A549 (cell line): ENCODE measurements around the gene TRPC6. TPM values are rescaled to one million over a fixed set of nuclear protein-coding genes. Genes with fewer than 3 reads are reported as not detected.

Experiments used
- ATAC-seq, 2 experiments: fragments of 200-7000 bp in 1 of 2; fragments of >200 bp in 1 of 2; cut with Nextera tagmentation in 1 of 2; cut with Tn5 transposase in 1 of 2; 3 replicates each; pipeline versions ENCODE4 v1.8.0 to v1.9.1; 2018 to 2020; ENCODE audit warnings: mild to moderate bottlenecking in 1 of 2, moderate library complexity in 1 of 2
- CTCF ChIA-PET: fragments of 300-600 bp; sonication (Branson Sonifier 250); formaldehyde crosslinking; extraction: SDS; loops from one replicate; lab custom pipeline; 2021; ENCODE audit warnings: antibody characterized with exemption, inconsistent platforms; lab: Yijun Ruan, JAX
- POLR2A ChIA-PET: fragments of 350-600 bp; formaldehyde crosslinking; extraction: SDS; loops from one replicate; lab custom pipeline; 2021; ENCODE audit warnings: antibody characterized with exemption, inconsistent platforms; lab: Yijun Ruan, JAX
- DNase-seq, 2 experiments: peaks; one replicate each; pipeline versions ENCODE4 v3.0.0 to v3.0.0-alpha.2; 2011 to 2016; ENCODE audit warnings: low read depth in 1 of 2, low spot score in 1 of 2
- FAIRE-seq: peaks from 2 replicates; lab custom pipeline; 2011; peaks lifted over from hg19 to GRCh38; lab: Jason Lieb, UNC
- H3K27ac ChIP-seq, 2 experiments: fragments of >200 bp; sonication (Bioruptor Twin); formaldehyde crosslinking; 3 replicates each; pipeline ENCODE4 v1.5.1; 2016 to 2017
- H3K4me1 ChIP-seq: fragments of >200 bp; sonication (Bioruptor Twin); formaldehyde crosslinking; 3 replicates; pipeline ENCODE4 v1.6.1; 2016
- H3K4me2 ChIP-seq: fragments of >200 bp; sonication (Bioruptor Twin); formaldehyde crosslinking; 3 replicates; pipeline ENCODE4 v1.6.1; 2016
- H3K4me3 ChIP-seq: fragments of >200 bp; sonication (Bioruptor Twin); formaldehyde crosslinking; 3 replicates; pipeline ENCODE4 v1.5.1; 2016
- H3K9me3 ChIP-seq: fragments of >200 bp; sonication (Bioruptor Twin); formaldehyde crosslinking; 3 replicates; pipeline ENCODE4 v1.6.1; 2016
- CBX2 ChIP-seq: fragments of 200-600 bp; sonication (generic); IDR thresholded peaks from 2 replicates; pipeline ENCODE4 v1.6.1; 2016; ENCODE audit warnings: low read depth, mild to moderate bottlenecking, borderline replicate concordance
- CHD2 ChIP-seq: fragments of 150-350 bp; IDR thresholded peaks from 2 replicates; pipeline ENCODE4 v1.6.1; 2014; ENCODE audit warnings: low read length; ENCODE audit not compliant: partially characterized antibody
- GATA3 ChIP-seq: IDR thresholded peaks from 2 replicates; pipeline ENCODE4 v1.6.1; 2012; ENCODE audit warnings: borderline replicate concordance
- HEYL ChIP-seq: fragments of 250-450 bp; sonication (Bioruptor Pico); IDR thresholded peaks from 2 replicates; pipeline ENCODE4 v1.8.0; 2021; ENCODE audit warnings: mild to moderate bottlenecking, moderate library complexity
- HOXA7 ChIP-seq: fragments of 250-450 bp; sonication (Bioruptor Pico); IDR thresholded peaks from 2 replicates; pipeline ENCODE4 v1.5.0; 2020; ENCODE audit warnings: mild to moderate bottlenecking, moderate library complexity
- HOXB13 ChIP-seq: fragments of 250-450 bp; sonication (Bioruptor Pico); IDR thresholded peaks from 2 replicates; pipeline ENCODE4 v1.5.0; 2020; ENCODE audit warnings: low read depth, mild to moderate bottlenecking, moderate library complexity
- HOXB5 ChIP-seq: fragments of 250-450 bp; sonication (Bioruptor Pico); IDR thresholded peaks from 2 replicates; pipeline ENCODE4 v1.5.0; 2020; ENCODE audit warnings: mild to moderate bottlenecking, moderate library complexity
- JUN ChIP-seq, 2 experiments: fragments of >200 bp; sonication (Bioruptor Twin); formaldehyde crosslinking; IDR thresholded peaks; 2 replicates in 1 of 2; 3 replicates in 1 of 2; pipeline ENCODE4 v1.6.1; 2016 to 2017
- KDM1A ChIP-seq: fragments of 200-600 bp; sonication (generic); IDR thresholded peaks from 2 replicates; pipeline ENCODE4 v1.6.1; 2016; ENCODE audit warnings: low read depth, mild to moderate bottlenecking
- MAFK ChIP-seq: fragments of 450-650 bp; IDR thresholded peaks from 2 replicates; pipeline ENCODE4 v1.6.1; 2014; ENCODE audit not compliant: partially characterized antibody
- MYC ChIP-seq: IDR thresholded peaks from 2 replicates; pipeline ENCODE4 v1.6.1; 2012; ENCODE audit warnings: mild to moderate bottlenecking, inconsistent platforms, low read length, improper control_type of control experiment, borderline replicate concordance
- NFE2L2 ChIP-seq: fragments of 150-350 bp; conservative IDR thresholded peaks from 2 replicates; pipeline ENCODE4 v1.6.1; 2014; ENCODE audit warnings: low read length
- NPAS2 ChIP-seq: fragments of 250-450 bp; sonication (Bioruptor Pico); IDR thresholded peaks from 2 replicates; pipeline ENCODE4 v1.8.0; 2022; ENCODE audit warnings: mild to moderate bottlenecking, moderate library complexity, borderline replicate concordance
- PHF8 ChIP-seq: fragments of 200-600 bp; sonication (generic); IDR thresholded peaks from 2 replicates; pipeline ENCODE4 v1.6.1; 2016; ENCODE audit warnings: low read depth, mild to moderate bottlenecking, antibody characterized with exemption, moderate library complexity, borderline replicate concordance
- POLR2A ChIP-seq: IDR thresholded peaks from 2 replicates; pipeline ENCODE4 v1.6.1; 2012; ENCODE audit warnings: mild to moderate bottlenecking, low read length
- POLR2AphosphoS2 ChIP-seq: conservative IDR thresholded peaks from 2 replicates; pipeline ENCODE4 v1.6.1; 2012; ENCODE audit warnings: low read length, improper control_type of control experiment, inconsistent platforms
- RAD21 ChIP-seq, 2 experiments: fragments of >200 bp in 1 of 2; sonication (Bioruptor Twin) in 1 of 2; formaldehyde crosslinking in 1 of 2; IDR thresholded peaks in 1 of 2; conservative IDR thresholded peaks in 1 of 2; 2 replicates in 1 of 2; 3 replicates in 1 of 2; pipeline ENCODE4 v1.6.1; 2012 to 2018; ENCODE audit warnings: inconsistent platforms in 1 of 2
- RCOR1 ChIP-seq: fragments of 150-350 bp; IDR thresholded peaks from 2 replicates; pipeline ENCODE4 v1.6.1; 2014; ENCODE audit warnings: antibody characterized with exemption, low read length, low read depth
- RNF2 ChIP-seq: fragments of 200-600 bp; sonication (generic); IDR thresholded peaks from 2 replicates; pipeline ENCODE4 v1.6.1; 2016; ENCODE audit warnings: low read depth, mild to moderate bottlenecking, antibody characterized with exemption, moderate library complexity, borderline replicate concordance
- TFCP2L1 ChIP-seq: fragments of 250-450 bp; sonication (Bioruptor Pico); IDR thresholded peaks from 2 replicates; pipeline ENCODE4 v1.5.0; 2021; ENCODE audit warnings: mild to moderate bottlenecking
- ZC3H11A ChIP-seq: fragments of 450-650 bp; IDR thresholded peaks from 2 replicates; pipeline ENCODE4 v1.6.1; 2014; ENCODE audit warnings: antibody characterized with exemption, mild to moderate bottlenecking
- WGBS: methylation state at CpG from one replicate; pipeline ENCODE4 v1.1.6; 2017; ENCODE audit errors: missing lambda C conversion rate; 5-methylcytosine and 5-hydroxymethylcytosine counted together
- polyA plus RNA-seq, 4 experiments: library from polyadenylated mRNA; depleted of rRNA in 3 of 4; stranded (reverse); fragments of >200 nt; fragmentation: RNase III in 1 of 4; extraction: RNeasy Plus Mini Kit Qiagen cat#74134 plus additional on column Dnase treatment in 1 of 4; gene quantifications; 2 replicates in 3 of 4; 3 replicates in 1 of 4; pipeline ENCODE4 v1.2.3, GENCODE V29; 2011 to 2017
- TF ChIP-seq, protein P1 (sequence below): fragments of >200 bp; sonication (Bioruptor Twin); formaldehyde crosslinking; IDR thresholded peaks from 3 replicates; pipeline ENCODE4 v1.5.1; 2016
- TF ChIP-seq, protein P2 (sequence below): IDR thresholded peaks from 2 replicates; pipeline ENCODE4 v1.6.1; 2012
- TF ChIP-seq, protein P3 (sequence below): fragments of >200 bp; sonication (Bioruptor Twin); formaldehyde crosslinking; IDR thresholded peaks from 3 replicates; pipeline ENCODE4 v1.6.1; 2016
- TF ChIP-seq, protein P4 (sequence below): fragments of 450-650 bp; IDR thresholded peaks from 2 replicates; pipeline ENCODE4 v1.6.1; 2014; ENCODE audit warnings: antibody characterized with exemption
- TF ChIP-seq, protein P5 (sequence below): IDR thresholded peaks from 2 replicates; pipeline ENCODE4 v1.6.1; 2012; ENCODE audit warnings: low read depth, borderline replicate concordance

TRPC6 gene
- polyA plus RNA-seq, 2 of the 4 experiments (the other 2 are of a cell fraction) = 0.70 to 1.0 TPM

DNA sequence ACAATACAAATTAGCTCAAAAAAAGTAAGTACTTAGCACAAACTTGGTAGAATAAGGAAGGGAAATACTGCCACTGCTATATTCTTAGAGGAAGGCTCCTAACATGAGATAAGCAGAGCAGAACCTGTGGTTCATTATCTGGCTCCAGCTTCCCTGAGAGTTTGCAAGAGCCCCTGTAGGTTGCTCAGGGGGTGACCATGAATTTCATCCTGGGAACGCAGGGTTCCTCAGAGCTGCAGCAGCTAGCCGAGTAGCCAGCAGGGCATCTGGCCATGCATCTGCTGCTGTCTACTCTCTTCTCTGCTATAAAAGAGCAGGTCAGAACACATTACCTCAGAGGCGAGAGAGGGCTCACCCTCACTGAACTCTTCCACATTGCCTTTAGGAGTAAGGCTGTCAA is 67.3 kb downstream of the TRPC6 start (continued):
- TF ChIP-seq, protein P1, sequence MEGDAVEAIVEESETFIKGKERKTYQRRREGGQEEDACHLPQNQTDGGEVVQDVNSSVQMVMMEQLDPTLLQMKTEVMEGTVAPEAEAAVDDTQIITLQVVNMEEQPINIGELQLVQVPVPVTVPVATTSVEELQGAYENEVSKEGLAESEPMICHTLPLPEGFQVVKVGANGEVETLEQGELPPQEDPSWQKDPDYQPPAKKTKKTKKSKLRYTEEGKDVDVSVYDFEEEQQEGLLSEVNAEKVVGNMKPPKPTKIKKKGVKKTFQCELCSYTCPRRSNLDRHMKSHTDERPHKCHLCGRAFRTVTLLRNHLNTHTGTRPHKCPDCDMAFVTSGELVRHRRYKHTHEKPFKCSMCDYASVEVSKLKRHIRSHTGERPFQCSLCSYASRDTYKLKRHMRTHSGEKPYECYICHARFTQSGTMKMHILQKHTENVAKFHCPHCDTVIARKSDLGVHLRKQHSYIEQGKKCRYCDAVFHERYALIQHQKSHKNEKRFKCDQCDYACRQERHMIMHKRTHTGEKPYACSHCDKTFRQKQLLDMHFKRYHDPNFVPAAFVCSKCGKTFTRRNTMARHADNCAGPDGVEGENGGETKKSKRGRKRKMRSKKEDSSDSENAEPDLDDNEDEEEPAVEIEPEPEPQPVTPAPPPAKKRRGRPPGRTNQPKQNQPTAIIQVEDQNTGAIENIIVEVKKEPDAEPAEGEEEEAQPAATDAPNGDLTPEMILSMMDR = no peak
- TF ChIP-seq HOXB13 (CRISPR knock-in tag) = no peak
- no peak for TF ChIP-seq RCOR1
- no peak for TF ChIP-seq RNF2
- TF ChIP-seq, all 56 proteins: peak for 0

DNA sequence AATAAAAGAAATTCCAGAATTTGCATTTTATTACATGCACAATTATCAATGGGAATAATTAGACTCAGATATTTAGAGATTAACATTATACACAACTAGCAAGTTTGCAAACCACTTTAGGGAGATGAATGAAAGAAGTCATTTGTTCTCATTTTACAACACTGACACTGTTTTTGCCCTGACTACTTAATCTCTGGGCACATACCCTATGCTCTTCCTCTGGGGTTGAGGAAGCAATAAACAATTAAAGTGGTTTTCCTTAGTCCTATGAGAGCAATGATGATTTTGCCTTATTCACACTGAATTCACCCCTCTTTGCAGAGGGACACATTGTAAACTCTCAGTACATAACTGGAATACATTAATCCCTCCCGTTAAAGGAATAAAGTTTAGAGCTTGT is 72.7 kb downstream of the TRPC6 start:
- TF ChIP-seq MYC = no peak
- TF ChIP-seq GATA3 = no peak
- TF ChIP-seq, protein P2, sequence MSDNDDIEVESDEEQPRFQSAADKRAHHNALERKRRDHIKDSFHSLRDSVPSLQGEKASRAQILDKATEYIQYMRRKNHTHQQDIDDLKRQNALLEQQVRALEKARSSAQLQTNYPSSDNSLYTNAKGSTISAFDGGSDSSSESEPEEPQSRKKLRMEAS = no peak
- no peak for TF ChIP-seq RAD21 (conservative IDR thresholded peaks at IDR 0.05 in 1 of 2, IDR thresholded peaks at IDR 0.05 in 1 of 2)
- TF ChIP-seq ZC3H11A = no peak
- TF ChIP-seq TFCP2L1 (CRISPR knock-in tag) = no peak
- CTCF ChIA-PET = interaction anchor here (0.7 kb wide), 1 partner anchor 130 kb away, joined by 3 read pairs; no protein-coding TSS in a partner anchor
- H3K27ac ChIP-seq = no peak overlapping the region
- DNase-seq (no peak), FAIRE-seq (no peak), ATAC-seq (no peak)
- no peak overlapping the region for H3K4me3 ChIP-seq
- H3K9me3 ChIP-seq = no peaks in the 10 kb centered on the region
- no peaks in the 10 kb centered on the region for H3K4me1 ChIP-seq
- WGBS = 89% methylated on average over 1 of the region's 1 CpG
- H3K4me2 ChIP-seq = no peak overlapping the region
- POLR2A ChIA-PET = no interaction called here

DNA sequence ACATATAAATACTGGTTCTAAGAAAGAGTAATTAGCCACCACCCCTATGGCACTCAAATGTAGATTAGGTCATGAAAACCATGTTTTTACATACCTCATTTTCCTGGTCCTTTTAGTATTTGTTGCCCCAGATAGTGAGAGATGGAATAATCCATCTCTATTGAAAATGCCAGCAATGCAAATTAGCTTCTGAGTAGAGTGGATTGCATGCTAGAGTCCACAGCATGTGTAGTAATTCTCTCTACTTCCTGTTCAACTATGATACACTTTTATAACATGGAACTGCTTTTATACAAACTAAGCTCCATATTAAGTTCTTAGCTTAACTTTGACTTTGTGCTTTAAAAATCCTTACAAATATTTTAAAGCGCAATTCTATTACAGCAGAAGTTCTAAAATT is 73.2 kb downstream of the TRPC6 start:
- ChIA-PET CTCF (interaction anchor here (0.7 kb wide), 1 partner anchor 130 kb away, joined by 3 read pairs; no protein-coding TSS in a partner anchor), POLR2A (no interaction called here)
- FAIRE-seq = no peak
- WGBS = 97% methylated on average over 1 of the region's 1 CpG
- H3K4me2 ChIP-seq = no peak overlapping the region
- H3K27ac ChIP-seq = no peak overlapping the region
- no peak for TF ChIP-seq HOXA7 (CRISPR knock-in tag)
- no peak for TF ChIP-seq NPAS2 (CRISPR knock-in tag)
- no peak for TF ChIP-seq CHD2
- DNase-seq = no peak
- no peak for ATAC-seq
- H3K4me1 ChIP-seq = no peaks in the 10 kb centered on the region
- H3K9me3 ChIP-seq = no peaks in the 10 kb centered on the region
- H3K4me3 ChIP-seq = no peak overlapping the region

DNA sequence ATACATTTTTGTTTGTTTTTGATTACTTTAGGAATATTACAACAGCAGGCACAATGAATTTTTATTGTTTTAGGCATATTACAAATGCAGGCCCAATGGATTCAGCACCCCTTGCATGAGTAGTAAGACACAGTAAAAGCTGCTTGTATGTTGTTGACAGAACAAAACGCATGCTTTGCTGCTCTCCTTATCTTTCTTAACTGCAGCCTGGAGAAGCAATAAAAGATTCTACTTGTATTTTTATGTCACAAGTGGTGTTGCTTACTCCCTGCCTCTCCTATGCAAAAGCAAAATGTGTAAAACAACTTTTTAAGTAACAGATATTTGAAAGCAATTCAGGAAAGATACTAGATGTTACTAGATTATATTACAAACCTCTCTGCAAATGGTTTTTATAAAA is 73.9 kb downstream of the TRPC6 start:
- no peak for FAIRE-seq
- H3K9me3 ChIP-seq = no peaks in the 10 kb centered on the region
- CTCF ChIA-PET = no interaction called here
- ATAC-seq = no peak
- no peak for DNase-seq
- no peak overlapping the region for H3K4me2 ChIP-seq
- POLR2A ChIA-PET = no interaction called here
- H3K4me3 ChIP-seq = no peak overlapping the region
- 73% methylated on average over 1 of the region's 1 CpG for WGBS
- no peaks in the 10 kb centered on the region for H3K4me1 ChIP-seq
- no peak for TF ChIP-seq MAFK
- TF ChIP-seq, protein P2 = no peak
- no peak for TF ChIP-seq KDM1A
- TF ChIP-seq POLR2A = no peak
- H3K27ac ChIP-seq = no peak overlapping the region

DNA sequence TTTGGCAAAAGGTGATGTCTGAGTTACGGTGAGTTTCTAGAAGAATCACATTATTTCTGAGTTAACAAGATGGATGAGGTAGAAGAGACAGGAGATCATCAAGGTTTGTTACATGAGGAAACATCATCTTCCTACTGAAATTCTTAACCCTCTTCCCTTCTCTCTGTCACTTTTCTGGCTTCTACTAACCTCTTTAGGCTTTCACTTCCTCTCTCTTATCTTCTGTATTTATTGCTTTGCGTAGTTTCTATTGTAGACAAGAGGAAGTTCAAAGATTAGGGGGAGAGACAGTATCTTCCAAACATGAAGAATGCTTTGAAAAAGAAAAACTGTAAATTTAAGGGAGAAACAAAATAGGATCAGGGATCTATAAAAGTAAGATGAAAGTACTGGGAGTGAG is 75.4 kb downstream of the TRPC6 start:
- Histone ChIP-seq H3K27ac (no peak overlapping the region), H3K4me1 (no peaks in the 10 kb centered on the region), H3K4me2 (no peak overlapping the region), H3K9me3 (no peaks in the 10 kb centered on the region), H3K4me3 (no peak overlapping the region)
- POLR2A ChIA-PET = no interaction called here
- FAIRE-seq (no peak), DNase-seq (no peak), ATAC-seq (no peak)
- WGBS = 84% methylated on average over 2 of the region's 2 CpGs
- CTCF ChIA-PET = no interaction called here
- no peak for TF ChIP-seq PHF8
- no peak for TF ChIP-seq POLR2AphosphoS2
- TF ChIP-seq CBX2 = no peak
- TF ChIP-seq, protein P3, sequence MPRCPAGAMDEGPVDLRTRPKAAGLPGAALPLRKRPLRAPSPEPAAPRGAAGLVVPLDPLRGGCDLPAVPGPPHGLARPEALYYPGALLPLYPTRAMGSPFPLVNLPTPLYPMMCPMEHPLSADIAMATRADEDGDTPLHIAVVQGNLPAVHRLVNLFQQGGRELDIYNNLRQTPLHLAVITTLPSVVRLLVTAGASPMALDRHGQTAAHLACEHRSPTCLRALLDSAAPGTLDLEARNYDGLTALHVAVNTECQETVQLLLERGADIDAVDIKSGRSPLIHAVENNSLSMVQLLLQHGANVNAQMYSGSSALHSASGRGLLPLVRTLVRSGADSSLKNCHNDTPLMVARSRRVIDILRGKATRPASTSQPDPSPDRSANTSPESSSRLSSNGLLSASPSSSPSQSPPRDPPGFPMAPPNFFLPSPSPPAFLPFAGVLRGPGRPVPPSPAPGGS = no peak
- TF ChIP-seq, protein P4, sequence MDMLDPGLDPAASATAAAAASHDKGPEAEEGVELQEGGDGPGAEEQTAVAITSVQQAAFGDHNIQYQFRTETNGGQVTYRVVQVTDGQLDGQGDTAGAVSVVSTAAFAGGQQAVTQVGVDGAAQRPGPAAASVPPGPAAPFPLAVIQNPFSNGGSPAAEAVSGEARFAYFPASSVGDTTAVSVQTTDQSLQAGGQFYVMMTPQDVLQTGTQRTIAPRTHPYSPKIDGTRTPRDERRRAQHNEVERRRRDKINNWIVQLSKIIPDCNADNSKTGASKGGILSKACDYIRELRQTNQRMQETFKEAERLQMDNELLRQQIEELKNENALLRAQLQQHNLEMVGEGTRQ = no peak
- no peak for TF ChIP-seq NFE2L2
- no peak for TF ChIP-seq HOXA7 (CRISPR knock-in tag)
- TF ChIP-seq, protein P5, sequence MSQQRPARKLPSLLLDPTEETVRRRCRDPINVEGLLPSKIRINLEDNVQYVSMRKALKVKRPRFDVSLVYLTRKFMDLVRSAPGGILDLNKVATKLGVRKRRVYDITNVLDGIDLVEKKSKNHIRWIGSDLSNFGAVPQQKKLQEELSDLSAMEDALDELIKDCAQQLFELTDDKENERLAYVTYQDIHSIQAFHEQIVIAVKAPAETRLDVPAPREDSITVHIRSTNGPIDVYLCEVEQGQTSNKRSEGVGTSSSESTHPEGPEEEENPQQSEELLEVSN = no peak
- no peak for TF ChIP-seq HEYL (CRISPR knock-in tag)
- TF ChIP-seq JUN (IDR thresholded peaks at IDR 0.05) = no peak
- no peak for TF ChIP-seq POLR2A
- no peak for TF ChIP-seq HOXB5 (CRISPR knock-in tag)
- TF ChIP-seq, all 56 proteins: peak for 0
